ENCODE measurements around the gene FLT4. TPM values are rescaled to one million over a fixed set of nuclear protein-coding genes. Genes with fewer than 3 reads are reported as not detected.

Gene FLT4
- total RNA-seq, 1 donor from 2014 or later: 26.8 TPM

GRCh38 chr5:180594311-180595045, 54.9 kb downstream of the FLT4 start:
- DNase-seq (ENCODE audit: low spot score): no peak

- no peak for DNase-seq (ENCODE audit: low spot score)
Measured at GRCh38 chr5:180593446-180594206, 55.8 kb downstream of the FLT4 start.

- no peak for DNase-seq (ENCODE audit: low spot score)
Measured at GRCh38 chr5:180592176-180592575, 57.2 kb downstream of the FLT4 start.

DNA sequence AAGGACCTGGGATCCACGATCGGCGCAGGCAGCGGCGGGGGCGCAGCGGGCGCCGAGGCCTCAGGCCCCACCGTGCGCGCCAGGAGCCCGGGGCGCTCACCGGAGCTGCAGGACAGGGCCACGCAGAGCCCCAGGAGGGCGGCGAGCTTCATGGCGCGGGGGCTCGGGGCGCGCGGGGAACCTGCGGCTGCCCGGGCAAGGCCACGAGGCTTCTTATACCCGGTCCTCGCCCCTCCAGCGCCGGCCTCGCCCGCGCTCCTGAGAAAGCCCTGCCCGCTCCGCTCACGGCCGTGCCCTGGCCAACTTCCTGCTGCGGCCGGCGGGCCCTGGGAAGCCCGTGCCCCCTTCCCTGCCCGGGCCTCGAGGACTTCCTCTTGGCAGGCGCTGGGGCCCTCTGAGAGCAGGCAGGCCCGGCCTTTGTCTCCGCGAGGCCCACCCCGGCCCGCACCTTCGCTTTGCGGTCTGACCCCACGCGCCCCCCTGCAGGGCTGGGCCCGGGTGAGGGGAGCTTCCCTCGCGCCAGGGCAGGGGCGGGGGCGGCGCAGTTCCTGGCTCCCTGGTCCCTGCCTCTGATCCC, 58.0 kb downstream of the FLT4 start, which contains the start of gene SCGB3A1:
TSS of gene SCGB3A1 (minus strand) at position 189 of the 577 bp plus-strand sequence. CDS start at position 152, 37 bp downstream.
- DNase-seq (ENCODE audit: low spot score): no peak

DNA sequence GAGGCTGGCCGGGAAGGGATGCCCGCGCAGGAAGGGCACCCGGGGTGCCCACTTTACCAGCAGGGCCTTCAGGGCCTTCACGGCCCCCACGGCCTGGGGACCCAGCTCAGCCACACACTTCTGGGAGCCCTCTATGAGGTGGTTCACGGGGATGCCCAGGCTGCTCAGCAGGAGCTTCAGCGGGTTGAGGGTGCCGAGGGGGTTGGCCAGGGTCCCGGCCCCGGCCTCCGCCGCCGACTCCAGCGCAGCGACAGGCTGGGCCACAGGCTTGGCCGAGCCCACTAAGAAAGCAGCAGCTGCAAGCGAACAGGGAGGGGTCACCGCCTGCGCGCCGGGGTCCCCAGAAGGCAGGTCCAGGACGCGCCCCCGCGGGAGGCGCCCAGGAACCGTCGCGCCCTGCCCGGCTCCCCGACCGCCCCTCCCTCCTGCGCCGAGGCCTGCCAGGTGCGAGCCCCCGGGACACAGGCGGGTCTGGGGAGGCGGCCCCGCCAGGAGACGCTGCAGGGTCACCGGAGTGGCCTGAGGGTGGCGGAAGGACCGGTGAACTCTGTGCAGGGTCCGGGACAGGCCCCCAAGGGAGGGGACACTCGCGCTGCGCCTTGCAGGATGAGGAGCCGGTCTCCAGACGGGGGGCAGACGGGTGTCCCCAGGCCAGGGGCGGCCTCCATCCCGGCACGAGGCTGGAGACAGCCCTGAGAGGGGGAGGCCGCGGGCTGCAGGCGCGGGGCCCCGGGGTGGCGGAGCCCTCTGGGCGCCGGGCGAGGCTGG, 58.7 kb downstream of the FLT4 start:
- no peak for DNase-seq (ENCODE audit: low spot score)

GRCh38 chr5:180589771-180590542, 59.4 kb downstream of the FLT4 start:
- DNase-seq (ENCODE audit: low spot score): no peak

DNA sequence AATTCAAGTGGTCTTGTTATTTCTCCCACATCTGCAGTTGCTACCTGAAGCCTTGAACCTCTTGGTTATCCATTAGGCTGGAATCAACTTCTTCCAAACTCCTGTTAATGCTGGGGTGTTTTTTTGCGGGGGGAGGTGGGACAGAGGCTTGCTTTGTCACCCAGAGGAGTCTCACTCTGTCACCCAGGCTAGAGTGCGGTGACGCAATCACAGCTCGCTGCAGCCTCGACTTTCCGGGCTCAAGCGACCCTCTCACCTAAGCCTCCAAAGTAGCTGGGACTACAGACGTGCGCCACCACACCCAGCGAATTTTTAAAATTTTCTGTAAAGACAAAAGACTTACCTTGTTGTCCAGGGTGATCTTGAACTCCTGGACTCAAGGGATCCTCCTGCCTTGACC, 62.5 kb downstream of the FLT4 start:
- no peak for DNase-seq (ENCODE audit: low spot score)

GRCh38 chr5:180586204-180586603, 63.2 kb downstream of the FLT4 start:
- DNase-seq (ENCODE audit: low spot score): no peak

- no peak for DNase-seq (ENCODE audit: low spot score)
Measured at GRCh38 chr5:180583738-180584137, 65.7 kb downstream of the FLT4 start.

DNA sequence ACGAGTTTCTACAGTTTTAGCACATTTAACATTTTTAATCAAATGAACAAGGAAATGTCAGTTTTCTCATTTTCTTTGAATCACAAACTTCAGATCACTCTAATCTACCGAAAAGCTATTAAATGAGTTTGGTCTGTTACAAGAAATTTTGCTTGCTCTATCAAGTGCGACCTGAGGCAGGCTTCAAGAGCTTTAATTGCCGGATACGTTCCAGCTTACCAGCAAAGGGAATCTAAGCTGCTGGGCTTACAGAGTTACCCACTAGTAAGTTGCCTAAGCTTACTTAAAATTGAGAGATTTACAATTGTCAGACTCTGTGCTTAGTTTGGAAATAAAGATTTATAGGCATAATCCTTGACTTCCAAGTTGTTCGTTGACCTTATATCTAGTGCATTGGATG, 68.7 kb downstream of the FLT4 start:
- DNase-seq (ENCODE audit: low spot score): no peak

- DNase-seq (ENCODE audit: low spot score): no peak
Measured at GRCh38 chr5:180575571-180575970, 73.8 kb downstream of the FLT4 start.

GRCh38 chr5:180568914-180569313, 80.5 kb downstream of the FLT4 start:
- no peak for DNase-seq (ENCODE audit: low spot score)

GRCh38 chr5:180563994-180564393, 85.4 kb downstream of the FLT4 start:
- no peak for DNase-seq (ENCODE audit: low spot score)

- DNase-seq (ENCODE audit: low spot score): no peak
Measured at GRCh38 chr5:180558232-180558631, 91.2 kb downstream of the FLT4 start.

DNA sequence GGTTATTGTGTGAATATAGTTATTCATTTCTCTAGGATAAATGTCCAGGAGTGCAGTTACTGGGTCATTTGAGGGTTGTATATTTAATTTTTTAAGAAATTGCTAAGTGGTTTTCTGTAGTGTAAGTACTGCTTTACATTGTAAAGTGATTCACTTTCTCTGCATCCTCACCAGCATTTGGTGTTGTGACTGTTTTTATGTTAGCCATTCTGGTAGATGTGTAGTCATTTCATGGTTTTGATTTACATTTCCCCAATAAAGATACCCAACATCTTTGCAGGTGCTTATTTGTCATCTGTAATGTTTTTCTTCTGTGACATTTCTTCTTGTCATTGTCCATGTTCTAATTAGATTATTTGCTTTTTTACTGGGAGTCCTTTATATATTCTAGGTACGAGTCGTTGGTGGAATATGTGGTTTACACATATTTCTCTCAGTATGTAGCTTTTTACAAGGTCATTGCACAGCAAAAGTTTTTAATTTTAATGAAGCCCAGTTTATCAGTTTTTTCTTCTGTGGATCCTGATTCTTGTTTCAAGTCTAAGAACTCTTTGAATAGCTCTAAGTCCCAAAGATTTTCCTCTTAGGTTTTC, 92.1 kb downstream of the FLT4 start:
- no peak for DNase-seq (ENCODE audit: low spot score)

- no peak for DNase-seq (ENCODE audit: low spot score)
Measured at GRCh38 chr5:180555168-180555921, 94.1 kb downstream of the FLT4 start.

- no peak for DNase-seq (ENCODE audit: low spot score)
Measured at GRCh38 chr5:180553530-180553929, 95.9 kb downstream of the FLT4 start.
